Midbrain (tissue), 1 donor: Measurements from ENCODE around the gene ZBTB7B.

ENCODE experiments used
- DNase-seq: peaks from one replicate; lab custom pipeline; 2025; lab: John Stamatoyannopoulos, UW

The ZBTB7B gene

DNA sequence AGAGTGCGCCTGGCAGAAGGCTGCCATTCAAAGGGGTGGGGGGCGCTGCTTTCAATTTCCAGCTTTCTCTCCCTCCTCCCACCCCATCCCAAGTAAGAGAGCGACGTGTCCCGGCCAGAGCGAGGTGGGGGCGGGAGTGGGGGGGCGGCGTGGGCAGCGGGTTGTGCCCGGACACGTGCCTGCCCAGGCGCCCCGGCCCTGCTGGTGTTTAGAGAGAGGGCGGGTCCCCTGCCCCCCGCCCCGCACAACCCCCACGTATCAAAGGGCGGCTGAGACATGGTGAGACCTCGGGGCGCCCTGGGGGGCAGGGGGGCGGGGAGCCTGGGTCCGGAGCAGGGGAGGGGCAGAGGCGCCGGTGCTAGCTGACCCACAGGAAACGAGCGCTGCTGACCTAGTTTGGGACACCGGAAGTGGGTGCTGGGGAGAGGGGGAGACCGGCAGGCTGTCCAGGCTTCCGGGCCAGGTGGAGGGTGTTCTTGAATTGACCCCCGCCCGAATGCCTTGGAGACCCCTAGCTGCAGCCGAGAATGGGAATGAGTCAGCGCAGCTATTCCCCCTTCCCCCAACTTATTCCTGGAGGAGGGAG lies 1.3 kb downstream of the ZBTB7B start:
- DNase-seq = peak; percentile 58

DNA sequence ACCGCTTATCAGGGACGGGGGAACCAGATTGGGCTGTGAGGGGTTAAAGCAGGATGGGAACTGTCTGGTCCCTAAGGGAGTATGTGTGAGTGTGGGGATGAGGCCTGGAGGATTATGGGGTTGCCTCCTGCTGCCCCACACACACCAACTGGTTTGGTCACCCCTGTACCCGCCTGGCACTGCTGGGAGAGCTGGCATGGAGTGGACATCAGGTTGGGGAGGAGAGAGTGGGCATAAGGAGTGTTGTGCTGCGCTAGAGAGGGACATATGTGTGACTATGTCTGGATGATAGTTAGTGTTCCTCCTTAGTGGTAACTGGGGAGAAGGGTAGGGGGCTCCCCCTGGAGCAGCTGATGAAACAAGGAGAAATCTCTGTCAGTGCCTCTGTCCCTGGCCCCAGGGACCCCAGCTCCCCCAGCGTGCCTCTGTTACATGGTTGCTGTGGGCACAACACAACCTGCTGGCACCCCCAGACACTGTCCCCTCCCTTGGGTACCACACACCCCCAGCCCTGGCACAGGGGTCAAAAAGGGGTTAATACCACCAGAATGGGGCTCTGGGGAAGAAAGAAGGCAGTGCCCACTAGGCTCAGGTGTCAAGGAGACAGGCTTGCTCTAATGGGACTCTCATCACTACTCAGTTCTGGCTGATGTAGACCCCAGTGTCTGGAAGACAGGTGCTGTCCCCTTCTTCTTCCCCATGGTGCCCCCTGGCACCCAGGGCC lies 1.9 kb downstream of the ZBTB7B start:
- peak; percentile 30 for DNase-seq

DNA sequence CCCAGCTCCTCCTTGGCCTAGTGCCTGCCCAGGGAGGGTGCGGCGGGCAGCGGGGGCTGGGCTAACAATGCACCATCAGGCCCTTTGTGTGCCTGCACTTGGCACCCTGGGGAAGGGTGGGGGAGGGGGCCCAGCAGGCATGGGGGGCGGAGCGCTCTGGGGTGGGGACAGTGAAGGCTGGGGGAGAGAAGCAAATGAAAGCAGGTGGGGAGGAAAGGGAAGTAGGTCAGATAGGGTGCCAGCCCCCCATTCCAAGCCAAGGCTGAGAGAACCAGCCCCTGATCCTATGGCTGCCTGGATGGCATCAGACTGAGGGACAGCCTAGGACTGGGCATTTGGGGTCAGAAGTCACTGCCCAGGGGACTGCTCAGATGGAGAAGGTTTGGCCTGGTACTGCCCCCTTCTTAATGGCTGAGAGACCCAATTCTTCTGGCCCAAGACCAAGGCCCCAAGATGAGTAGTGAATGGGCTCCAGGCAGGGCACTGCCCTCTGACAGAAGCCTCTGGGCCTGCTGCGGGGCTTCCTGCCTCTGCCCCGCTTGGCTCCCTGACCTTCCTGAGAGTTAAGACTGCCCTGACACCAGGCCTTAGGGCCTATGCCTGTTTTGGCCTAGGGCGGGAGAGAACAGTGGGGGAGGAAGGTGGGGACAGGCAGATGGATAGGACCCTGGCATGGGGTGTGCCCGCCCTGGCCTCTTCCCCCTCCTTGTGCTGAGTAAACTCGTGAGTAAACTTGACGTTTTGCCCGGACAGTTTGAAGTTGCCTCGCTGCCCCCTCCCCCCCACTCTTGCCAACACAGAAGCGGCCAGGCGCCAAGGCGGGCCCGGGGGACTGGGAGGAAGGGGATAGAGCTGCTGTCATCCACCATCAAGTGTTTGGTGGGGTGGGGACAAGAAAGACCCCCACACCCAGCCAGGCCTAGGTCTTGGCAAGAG lies 2.7 kb downstream of the ZBTB7B start:
- DNase-seq = peak; percentile 75

DNA sequence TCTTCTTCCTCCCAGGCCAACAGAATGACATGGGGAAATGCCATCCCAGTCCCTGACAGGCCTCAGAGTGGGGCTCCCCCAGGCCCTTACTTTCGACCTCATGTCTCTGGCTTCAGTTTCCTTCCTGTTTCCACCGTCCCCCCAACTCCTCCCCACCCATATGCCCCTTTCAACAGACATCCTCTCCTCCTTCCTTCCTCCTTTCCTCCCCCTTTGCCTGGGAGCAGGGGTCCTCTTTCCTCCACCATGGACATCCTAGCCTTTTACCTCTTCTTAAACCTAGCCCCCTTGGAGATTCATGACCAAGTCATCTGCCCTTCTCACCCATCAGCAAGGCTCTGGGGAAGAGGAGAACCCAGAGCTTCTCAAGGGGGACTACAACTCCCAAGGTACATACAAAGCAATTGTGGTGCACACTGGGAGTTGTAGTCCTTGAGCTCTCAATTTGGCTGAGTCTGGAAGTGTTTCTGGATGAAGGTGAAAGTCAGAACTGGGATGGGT lies 4.0 kb downstream of the ZBTB7B start:
- DNase-seq = peak; percentile 26

DNA sequence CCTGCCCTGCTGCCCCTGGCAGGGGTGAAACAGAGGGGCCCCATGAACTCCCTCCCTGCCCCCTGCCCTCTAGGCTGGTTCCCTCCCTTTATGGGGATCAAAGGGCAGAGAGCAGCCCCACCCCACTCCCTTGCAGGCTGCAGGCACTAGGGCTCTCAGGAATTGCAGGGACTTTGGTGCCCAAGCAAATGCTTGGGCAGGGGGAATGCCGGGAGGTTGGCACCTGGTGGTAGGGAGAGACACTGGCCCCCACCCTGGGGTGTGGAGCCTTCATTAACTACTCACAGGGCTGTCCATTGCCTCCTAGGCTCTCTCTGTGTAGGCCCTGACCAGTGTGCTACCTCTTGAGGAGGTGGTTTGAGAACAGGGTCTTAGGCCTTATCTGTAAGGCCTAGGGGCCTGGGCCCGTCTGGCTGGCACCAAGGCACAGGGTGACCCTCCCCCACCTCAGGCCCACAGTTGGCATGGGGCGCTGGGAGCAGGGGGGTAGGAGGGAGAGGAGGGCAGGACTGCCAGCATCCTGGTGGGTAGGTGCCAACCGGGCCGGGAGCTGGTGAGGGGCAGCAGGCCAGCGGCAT lies 4.7 kb downstream of the ZBTB7B start:
- DNase-seq = peak; percentile 48

DNA sequence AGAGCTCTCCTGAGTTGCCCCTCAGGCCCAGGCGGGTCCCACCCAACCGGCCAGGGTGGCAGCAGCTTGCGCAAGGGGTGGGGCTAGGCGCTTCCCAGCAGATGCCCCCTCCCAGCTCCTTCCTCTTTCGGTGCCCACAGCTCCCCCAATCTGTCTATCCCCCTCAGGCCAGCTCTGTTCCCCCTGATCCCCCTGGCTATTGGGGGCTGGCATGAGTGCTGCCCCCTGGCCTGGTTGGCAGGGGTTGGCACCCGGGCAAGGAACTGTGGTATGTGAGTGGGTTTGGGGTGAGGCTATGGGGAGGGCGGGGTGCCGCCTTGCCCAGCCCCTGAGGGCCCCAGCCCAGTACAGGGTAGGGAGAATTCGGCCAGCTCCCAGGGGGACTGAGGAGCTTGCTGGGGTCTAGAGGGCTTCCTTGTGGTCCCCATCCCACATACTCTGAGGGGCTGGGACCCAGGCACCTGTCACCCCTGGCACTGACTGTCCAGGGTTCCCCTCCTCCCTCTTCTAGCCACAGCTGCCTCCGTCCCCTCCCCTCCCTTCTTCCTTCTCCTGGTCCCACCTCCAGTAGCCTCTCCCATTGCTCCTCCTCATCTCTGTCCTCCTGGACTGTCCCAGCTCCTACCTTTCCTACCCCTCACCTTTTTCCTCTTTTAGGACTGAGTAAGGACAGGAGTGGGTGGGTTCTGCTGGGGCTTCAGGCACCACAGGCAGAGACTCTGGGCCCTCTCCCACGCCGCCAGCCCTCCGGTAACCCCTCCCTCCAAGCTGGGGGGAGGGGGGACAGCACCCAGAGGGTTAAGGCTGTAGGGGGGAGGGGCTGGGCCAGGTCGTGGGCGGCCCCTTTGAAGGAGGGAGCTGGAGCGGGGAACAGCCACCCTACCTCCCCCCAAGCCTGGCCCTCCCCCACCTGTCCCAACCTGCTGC lies 5.7 kb downstream of the ZBTB7B start:
- no peak for DNase-seq

- no peak for DNase-seq
Measured at GRCh38 chr1:155009221-155009711, 6.7 kb downstream of the ZBTB7B start.

- no peak for DNase-seq
Measured at GRCh38 chr1:155009742-155010141, 7.1 kb downstream of the ZBTB7B start.

GRCh38 chr1:155010211-155010918 lies 7.8 kb downstream of the ZBTB7B start:
- DNase-seq = no peak

DNA sequence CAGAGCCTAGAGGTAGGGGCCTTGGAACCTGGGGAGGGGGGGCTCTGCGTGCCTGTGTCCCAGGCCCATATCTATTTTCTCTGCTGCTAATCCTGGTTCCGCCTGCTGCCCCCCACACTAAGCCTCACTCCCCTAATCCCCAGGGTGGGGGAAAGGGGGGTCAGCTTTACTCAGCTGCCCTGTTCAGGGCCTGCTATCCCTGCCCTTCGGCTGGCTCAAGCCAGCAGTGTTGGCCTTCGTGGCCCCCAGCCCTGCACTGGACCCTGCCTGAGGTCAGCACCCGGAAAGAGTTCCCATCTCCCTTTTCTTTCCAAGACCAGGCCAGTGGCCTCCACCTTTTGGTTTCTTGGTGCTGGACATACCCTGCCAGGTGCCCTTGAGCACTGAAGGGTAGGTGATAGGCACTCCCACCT lies 8.4 kb downstream of the ZBTB7B start:
- no peak for DNase-seq

DNA sequence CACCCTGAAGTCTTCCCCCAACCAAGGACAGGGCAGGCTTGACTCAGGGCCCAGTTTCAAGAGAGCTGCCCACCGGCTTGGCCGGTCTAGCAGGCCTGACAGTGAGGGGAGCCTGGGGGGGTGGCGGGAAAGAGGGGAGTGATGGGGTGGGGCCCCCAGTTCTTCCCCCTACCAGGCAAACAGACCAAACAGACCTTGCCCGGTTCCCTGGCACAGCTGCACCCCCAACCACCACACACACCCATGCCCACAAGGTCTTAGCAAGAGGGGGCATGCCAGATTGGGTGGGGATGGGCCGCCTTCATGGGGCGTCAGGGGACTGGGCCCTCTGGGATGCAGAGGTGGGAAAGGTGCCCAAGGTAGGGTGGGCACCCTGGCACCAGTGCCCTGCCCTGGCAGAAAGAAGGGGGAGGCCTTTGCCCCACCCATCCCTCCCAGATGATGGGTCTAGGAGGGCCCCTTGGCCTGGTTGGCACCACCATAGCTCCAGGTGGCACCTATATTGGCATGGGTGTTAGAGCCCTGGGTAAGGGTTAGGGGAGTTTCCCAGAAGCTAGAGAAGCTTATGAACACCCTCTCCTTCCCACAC lies 8.9 kb downstream of the ZBTB7B start:
- no peak for DNase-seq

DNA sequence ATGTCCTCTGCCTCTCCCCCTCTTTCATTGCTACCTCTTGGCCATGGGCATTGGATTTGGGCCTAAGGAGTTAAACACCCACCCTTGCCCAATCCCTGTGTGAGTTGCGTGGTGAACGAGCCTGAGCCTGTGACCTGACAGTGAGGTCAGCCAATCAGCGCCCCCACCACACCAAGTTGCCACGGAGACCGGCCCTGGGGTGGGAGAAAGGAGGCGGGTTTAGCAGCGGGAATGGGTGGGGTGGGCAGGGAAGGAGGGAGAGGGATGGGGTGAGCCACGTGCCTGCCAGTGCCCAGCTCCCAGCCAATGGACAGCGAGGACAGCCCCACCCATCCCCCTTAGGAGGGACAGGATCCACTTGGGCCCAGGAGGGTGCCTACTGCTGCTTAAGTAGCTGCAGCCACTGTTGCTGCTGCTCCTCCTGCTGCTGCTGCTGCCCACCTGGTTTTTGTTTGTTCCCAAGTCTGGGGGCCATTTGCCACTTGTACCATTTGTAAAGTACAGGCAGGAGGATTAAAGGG lies 9.5 kb downstream of the ZBTB7B start:
- DNase-seq = peak; percentile 84

- no peak for DNase-seq
Measured at GRCh38 chr1:155012776-155013602, 10.4 kb downstream of the ZBTB7B start.

- DNase-seq = no peak
Measured at GRCh38 chr1:155013632-155014031, 11.0 kb downstream of the ZBTB7B start.

GRCh38 chr1:155014709-155015508 lies 12.3 kb downstream of the ZBTB7B start:
- no peak for DNase-seq

GRCh38 chr1:155015527-155016230 lies 13.1 kb downstream of the ZBTB7B start:
- no peak for DNase-seq

DNA sequence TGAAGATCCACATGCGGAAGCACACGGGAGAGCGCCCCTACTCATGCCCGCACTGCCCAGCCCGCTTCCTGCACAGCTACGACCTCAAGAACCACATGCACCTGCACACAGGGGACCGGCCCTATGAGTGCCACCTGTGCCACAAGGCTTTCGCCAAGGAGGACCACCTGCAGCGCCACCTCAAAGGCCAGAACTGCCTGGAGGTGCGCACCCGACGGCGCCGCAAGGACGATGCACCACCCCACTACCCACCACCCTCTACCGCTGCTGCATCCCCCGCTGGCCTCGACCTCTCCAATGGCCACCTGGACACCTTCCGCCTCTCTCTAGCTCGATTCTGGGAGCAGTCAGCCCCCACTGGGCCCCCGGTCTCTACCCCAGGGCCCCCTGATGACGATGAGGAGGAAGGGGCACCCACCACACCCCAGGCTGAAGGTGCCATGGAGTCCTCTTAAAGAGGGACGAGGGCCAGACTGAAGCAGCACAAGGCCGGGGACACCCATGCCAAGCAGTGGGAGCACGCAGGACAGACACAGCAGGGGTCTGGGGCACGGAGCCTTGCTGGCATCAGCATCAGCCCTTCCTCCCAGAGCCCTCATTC lies 13.7 kb downstream of the ZBTB7B start:
- no peak for DNase-seq
